Loucy (cell line): ENCODE measurements around the gene TK1.

Source experiments
- CTCF ChIP-seq: fragments of 200-600 bp; sonication (generic); conservative IDR thresholded peaks from 2 replicates; pipeline ENCODE4 v1.5.1; 2014; ENCODE audit warnings: mild to moderate bottlenecking, antibody characterized with exemption, low read length
- EZH2phosphoT487 ChIP-seq: fragments of 200-600 bp; IDR thresholded peaks from 2 replicates; pipeline ENCODE4 v1.6.1; 2018; ENCODE audit warnings: antibody characterized with exemption, mild to moderate bottlenecking, moderate library complexity, borderline replicate concordance

- TF ChIP-seq CTCF = no peak
- TF ChIP-seq EZH2phosphoT487 = no peak
Measured at GRCh38 chr17:78163881-78164747, 22.7 kb downstream of the TK1 start.
